Left renal cortex interstitium (tissue), 4 donors: ENCODE data around the gene AJM1. TPM values are rescaled to one million over a fixed set of nuclear protein-coding genes. Genes with fewer than 3 reads are reported as not detected.

ENCODE experiments used
- polyA plus RNA-seq, 4 donors: library from polyadenylated mRNA; unstranded; fragments of 120-200 nt; gene quantifications; one replicate each; pipeline ENCODE4 v1.2.1, GENCODE V29; 2013; ENCODE audit not compliant: insufficient read length in 4 of 4

AJM1 gene
- polyA plus RNA-seq, 4 donors: 0.68 to 1.8 (median 1.3) TPM

Other genes starting within 250 kb of the AJM1 start
- 10 to 100 TPM; 50.5 to 85.7 (median 72.4) TPM for gene EGFL7, start 179.6 kb upstream of the AJM1 start, polyA plus RNA-seq
- gene AGPAT2, start 155.0 kb upstream of the AJM1 start, polyA plus RNA-seq: 10 to 100 TPM; 39.4 to 61.8 (median 52.5) TPM
- gene DIPK1B, start 129.9 kb upstream of the AJM1 start, polyA plus RNA-seq: 10 to 100 TPM; 28.5 to 47.3 (median 40.1) TPM
- gene LCN10, start 99.5 kb upstream of the AJM1 start, polyA plus RNA-seq: 1 to 10 TPM in 3 of 4 donors, under 1 TPM in 1; 0.47 to 2.0 (median 1.4) TPM
- not detected for gene LCN6, start 94.0 kb upstream of the AJM1 start, polyA plus RNA-seq
- under 1 TPM in 3 of 4 donors, not detected in 1; 0.25 to 0.55 (median 0.49) TPM for gene LCN8, start 84.2 kb upstream of the AJM1 start, polyA plus RNA-seq
- under 1 TPM; 0.07 to 0.17 (median 0.12) TPM for gene LCN15, start 78.0 kb upstream of the AJM1 start, polyA plus RNA-seq
- gene TMEM141, start 51.1 kb upstream of the AJM1 start, polyA plus RNA-seq: 100 to 1,000 TPM in 1 of 4 donors, 10 to 100 TPM in 3; 68.8 to 101 (median 78.3) TPM
- gene CCDC183, start 46.1 kb upstream of the AJM1 start, polyA plus RNA-seq: 1 to 10 TPM; 3.7 to 7.7 (median 5.4) TPM
- 10 to 100 TPM; 55.1 to 83.6 (median 75.9) TPM for gene RABL6, start 34.5 kb upstream of the AJM1 start, polyA plus RNA-seq
- gene PHPT1, start 6.9 kb downstream of the AJM1 start, polyA plus RNA-seq: 100 to 1,000 TPM in 3 of 4 donors, 10 to 100 TPM in 1; 60.1 to 135 (median 115) TPM
- gene MAMDC4, start 9.9 kb downstream of the AJM1 start, polyA plus RNA-seq: 10 to 100 TPM in 2 of 4 donors, 1 to 10 TPM in 2; 3.5 to 13.4 (median 8.9) TPM
- 100 to 1,000 TPM; 342 to 455 (median 391) TPM for gene EDF1, start 23.8 kb downstream of the AJM1 start, polyA plus RNA-seq
- 10 to 100 TPM; 11.2 to 17.9 (median 14.8) TPM for gene TRAF2, start 44.0 kb downstream of the AJM1 start, polyA plus RNA-seq
- 10 to 100 TPM; 37.8 to 69.9 (median 60.6) TPM for gene FBXW5, start 102.3 kb downstream of the AJM1 start, polyA plus RNA-seq
- 1 to 10 TPM in 2 of 4 donors, under 1 TPM in 2; 0.51 to 1.2 (median 1.0) TPM for gene C8G, start 102.8 kb downstream of the AJM1 start, polyA plus RNA-seq
- gene LCN12, start 109.8 kb downstream of the AJM1 start, polyA plus RNA-seq: 10 to 100 TPM; 15.7 to 53.5 (median 30.7) TPM
- gene PTGDS, start 135.0 kb downstream of the AJM1 start, polyA plus RNA-seq: 10 to 100 TPM; 34.0 to 80.6 (median 34.4) TPM
- under 1 TPM in 3 of 4 donors, not detected in 1; 0.08 to 0.41 (median 0.17) TPM for gene LCNL1, start 140.5 kb downstream of the AJM1 start, polyA plus RNA-seq
- gene PAXX, start 149.9 kb downstream of the AJM1 start, polyA plus RNA-seq: 10 to 100 TPM; 22.4 to 53.2 (median 41.4) TPM
- 1 to 10 TPM in 1 of 4 donors, under 1 TPM in 3; 0.49 to 1.2 (median 0.74) TPM for gene CLIC3, start 154.1 kb downstream of the AJM1 start, polyA plus RNA-seq
- 10 to 100 TPM; 36.4 to 60.9 (median 55.4) TPM for gene ABCA2, start 185.8 kb downstream of the AJM1 start, polyA plus RNA-seq
- gene FUT7, start 189.6 kb downstream of the AJM1 start, polyA plus RNA-seq: under 1 TPM in 2 of 4 donors, not detected in 2; 0.08 to 0.12 TPM
- gene NPDC1, start 203.7 kb downstream of the AJM1 start, polyA plus RNA-seq: 10 to 100 TPM; 19.8 to 46.8 (median 34.4) TPM
- 1 to 10 TPM; 2.8 to 6.0 (median 5.1) TPM for gene ENTPD2, start 211.6 kb downstream of the AJM1 start, polyA plus RNA-seq
- 10 to 100 TPM in 1 of 4 donors, 1 to 10 TPM in 3; 5.5 to 10.0 (median 8.6) TPM for gene SAPCD2, start 228.1 kb downstream of the AJM1 start, polyA plus RNA-seq
- 1 to 10 TPM; 4.2 to 7.4 (median 5.9) TPM for gene UAP1L1, start 235.0 kb downstream of the AJM1 start, polyA plus RNA-seq
- gene MAN1B1, start 244.5 kb downstream of the AJM1 start, polyA plus RNA-seq: 10 to 100 TPM; 46.5 to 70.7 (median 63.1) TPM